ENCODE results near the gene ATP13A3.
"Not testable (repeated sequence)": the region's sequence is repeated elsewhere in the genome, so short reads cannot be mapped to it uniquely, and the experiment has no call there.

ATP13A3 gene

DNA sequence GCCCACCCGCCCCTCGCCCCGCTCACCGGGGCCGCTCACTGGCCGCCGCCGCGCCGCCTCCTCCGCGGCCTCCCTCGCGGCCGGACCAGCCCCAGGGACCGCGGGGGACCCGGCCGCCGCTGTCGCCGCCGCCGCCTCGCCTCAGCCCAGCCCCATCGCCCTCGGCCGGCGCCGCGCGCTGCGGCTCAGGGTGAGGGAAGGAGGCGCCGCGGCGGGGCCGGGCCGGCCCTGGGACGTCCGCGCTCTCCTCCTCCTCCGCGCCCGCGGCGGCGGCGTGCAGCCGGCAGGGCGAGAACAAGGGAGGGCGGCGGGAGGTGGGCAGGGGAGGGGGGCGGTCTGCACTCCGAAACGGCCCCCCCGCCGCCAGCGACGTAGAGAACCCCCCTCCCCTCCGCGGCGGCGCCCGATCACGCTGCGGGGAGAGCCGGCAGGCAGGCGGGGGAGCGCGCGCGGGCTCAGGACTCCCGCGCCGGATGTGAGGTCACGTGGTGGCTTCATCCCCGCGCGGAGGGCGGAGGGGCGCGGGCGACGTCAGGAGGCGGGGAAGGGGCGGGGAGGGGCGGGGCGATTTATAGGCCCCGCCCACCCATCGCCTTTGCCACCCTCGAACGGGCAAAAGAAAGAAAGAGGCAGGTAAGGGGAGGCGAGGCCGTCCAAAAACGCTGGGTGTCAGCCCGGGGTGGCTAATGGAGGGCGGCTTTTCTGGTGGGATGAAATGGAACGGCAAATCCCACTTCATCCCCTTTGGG, at the start of gene ATP13A3:
ATP13A3 (minus strand) TSS at position 463 of the 749 bp plus-strand sequence. CDS start 24,812 bp downstream, outside the sequence.
- Mint-ChIP-seq H3K4me1 (peaks cover 41 to 71% of the 10 kb centered on the region in 2 donors), H3K4me3 (peak within 1 kb of the TSS; percentile 88 to 91)

DNA sequence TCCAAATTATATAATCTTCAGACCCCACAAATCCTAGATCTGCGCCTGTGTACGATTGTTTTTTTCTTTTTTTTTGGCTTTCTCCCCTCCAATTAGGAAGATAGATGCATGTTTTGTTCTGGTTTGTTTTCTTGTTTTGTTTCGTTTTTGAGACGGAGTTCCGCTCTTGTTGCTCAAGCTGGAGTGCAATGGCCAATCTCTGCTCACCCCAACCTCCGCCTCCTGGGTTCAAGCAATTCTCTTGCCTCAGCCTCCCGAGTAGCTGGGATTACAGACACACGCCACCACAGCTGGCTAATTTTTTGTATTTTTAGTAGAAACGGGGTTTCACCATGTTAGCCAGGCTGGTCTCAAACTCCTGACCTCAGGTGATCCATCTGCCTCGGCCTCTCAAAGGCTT, 48.4 kb upstream of the ATP13A3 start:
- H3K4me1 Mint-ChIP-seq; DNase-seq; H3K4me3 Mint-ChIP-seq; H3K27ac Mint-ChIP-seq; ATAC-seq (replicated peaks): not testable (repeated sequence)
- H3K9me3 Mint-ChIP-seq, result peaks cover 14 to 21% of the 10 kb centered on the region in 2 donors
- peaks cover 5 to 13% of the 10 kb centered on the region in 2 donors for H3K27me3 Mint-ChIP-seq
- H3K36me3 Mint-ChIP-seq, result peaks cover 6 to 16% of the 10 kb centered on the region in 2 donors

More for the DNA sequence above, at the start of gene ATP13A3:
- H3K36me3 Mint-ChIP-seq, result peaks cover 2 to 21% of the 10 kb centered on the region in 2 donors
- DNase-seq, result peak; percentile 86
- no peaks in the 10 kb centered on the region for H3K27me3 Mint-ChIP-seq
- peak; percentile 73 to 81 for ATAC-seq (replicated peaks)
- peak within 1 kb of the TSS; percentile 93 for H3K27ac Mint-ChIP-seq
- peaks cover 2 to 6% of the 10 kb centered on the region in 2 donors for H3K9me3 Mint-ChIP-seq

DNA sequence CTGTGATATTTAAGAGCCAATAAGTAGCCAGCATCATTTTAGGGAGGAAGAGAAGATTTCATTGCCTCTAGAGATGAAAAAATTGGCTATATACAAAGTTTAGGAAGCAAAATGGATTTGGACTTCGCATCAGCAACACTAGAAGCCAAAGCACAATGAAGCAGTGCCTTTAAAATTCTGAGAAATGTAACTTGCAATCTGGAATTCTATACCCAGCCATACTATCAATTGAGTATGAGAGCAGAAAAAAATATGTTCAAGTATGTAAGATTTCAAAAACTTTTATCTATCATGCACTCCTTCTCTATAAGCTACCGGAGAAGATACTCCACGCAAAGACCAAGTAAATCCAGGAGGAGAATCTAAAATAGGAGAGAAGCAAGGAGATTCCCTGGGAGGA, 47.4 kb upstream of the ATP13A3 start:
- Mint-ChIP-seq H3K27me3 (peaks cover 5 to 13% of the 10 kb centered on the region in 2 donors), H3K27ac (no peak overlapping the region), H3K9me3 (peaks cover 14 to 21% of the 10 kb centered on the region in 2 donors), H3K36me3 (peaks cover 6 to 16% of the 10 kb centered on the region in 2 donors), H3K4me3 (no peak overlapping the region), H3K4me1 (no peaks in the 10 kb centered on the region)
- no peak for ATAC-seq (replicated peaks)
- no peak for DNase-seq

DNA sequence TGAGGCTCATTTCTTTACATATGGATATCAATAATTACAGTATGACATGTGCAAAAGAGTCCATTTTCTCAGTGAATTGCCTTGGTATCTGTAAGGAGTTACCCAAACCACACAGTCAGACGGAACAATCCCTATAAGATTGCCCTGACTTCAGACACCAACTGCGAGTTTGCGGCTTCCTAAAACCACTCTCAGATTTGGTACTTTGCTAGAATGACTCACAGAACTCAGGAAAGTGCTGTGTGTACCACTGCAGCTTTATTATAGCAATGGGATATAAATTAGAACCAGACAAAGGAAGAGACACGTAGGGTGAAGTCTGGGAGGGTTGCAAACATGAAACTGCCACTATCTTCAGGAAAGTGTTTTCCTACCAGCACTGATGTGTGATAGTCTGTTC, 45.8 kb upstream of the ATP13A3 start:
- no peak overlapping the region for H3K27ac Mint-ChIP-seq
- no peaks in the 10 kb centered on the region for H3K4me1 Mint-ChIP-seq
- no peak for DNase-seq
- H3K4me3 Mint-ChIP-seq, result no peak overlapping the region
- H3K9me3 Mint-ChIP-seq, result peaks cover 14 to 21% of the 10 kb centered on the region in 2 donors
- H3K36me3 Mint-ChIP-seq, result peaks cover 6 to 16% of the 10 kb centered on the region in 2 donors
- no peak for ATAC-seq (replicated peaks)
- H3K27me3 Mint-ChIP-seq, result peaks cover 8 to 18% of the 10 kb centered on the region in 2 donors

DNA sequence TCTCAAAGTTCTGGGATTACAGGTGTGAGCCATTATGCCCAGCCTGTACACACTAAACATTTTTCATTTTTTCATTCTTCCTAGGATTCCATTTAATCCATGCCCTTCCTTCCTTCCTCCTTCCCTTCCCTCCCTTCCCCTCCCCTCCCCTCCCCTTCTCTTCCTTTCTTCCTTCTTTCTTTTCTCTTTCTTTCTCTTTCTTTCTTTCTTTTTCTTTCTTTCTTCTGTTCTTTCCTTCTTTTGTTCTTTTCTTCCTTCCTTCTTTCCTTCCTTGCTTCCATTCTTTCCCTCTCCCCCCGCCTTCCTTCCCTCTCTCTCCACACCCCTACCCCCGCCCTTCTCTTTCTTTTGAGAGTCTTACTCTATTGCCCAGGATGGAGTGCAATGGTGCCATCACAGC, 40.9 kb upstream of the ATP13A3 start:
- no peaks in the 10 kb centered on the region for H3K9me3 Mint-ChIP-seq
- H3K27me3 Mint-ChIP-seq, result peaks cover 6 to 12% of the 10 kb centered on the region in 2 donors
- no peak overlapping the region for H3K4me3 Mint-ChIP-seq
- H3K36me3 Mint-ChIP-seq, result no peaks in the 10 kb centered on the region
- peaks cover 2 to 9% of the 10 kb centered on the region in 2 donors for H3K4me1 Mint-ChIP-seq
- ATAC-seq (replicated peaks) (no peak), DNase-seq (no peak)
- peak overlapping the region; percentile 14 for H3K27ac Mint-ChIP-seq

DNA sequence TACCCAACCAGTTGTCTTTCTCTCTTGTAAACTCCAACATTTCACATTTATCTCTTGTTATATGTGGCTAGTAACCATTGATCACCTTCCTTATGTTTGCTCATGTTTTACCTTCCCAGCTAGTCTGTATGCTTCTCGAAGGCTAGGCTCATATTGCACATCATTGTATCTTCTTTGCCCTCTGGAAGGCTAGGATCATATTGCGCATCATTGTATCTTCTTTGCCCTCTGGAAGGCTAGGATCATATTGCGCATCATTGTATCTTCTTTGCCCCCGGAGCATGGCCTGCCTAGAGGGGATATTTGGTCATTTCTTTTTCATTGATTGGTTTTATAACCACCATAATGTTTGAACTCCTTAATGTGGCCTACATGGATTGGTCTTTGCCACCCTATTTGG, 39.4 kb upstream of the ATP13A3 start:
- Mint-ChIP-seq H3K4me3 (no peak overlapping the region), H3K27me3 (peaks cover 6 to 12% of the 10 kb centered on the region in 2 donors), H3K9me3 (no peaks in the 10 kb centered on the region), H3K27ac (no peak overlapping the region), H3K4me1 (peaks cover 2 to 9% of the 10 kb centered on the region in 2 donors), H3K36me3 (no peaks in the 10 kb centered on the region)
- no peak for DNase-seq
- ATAC-seq (replicated peaks), result no peak

DNA sequence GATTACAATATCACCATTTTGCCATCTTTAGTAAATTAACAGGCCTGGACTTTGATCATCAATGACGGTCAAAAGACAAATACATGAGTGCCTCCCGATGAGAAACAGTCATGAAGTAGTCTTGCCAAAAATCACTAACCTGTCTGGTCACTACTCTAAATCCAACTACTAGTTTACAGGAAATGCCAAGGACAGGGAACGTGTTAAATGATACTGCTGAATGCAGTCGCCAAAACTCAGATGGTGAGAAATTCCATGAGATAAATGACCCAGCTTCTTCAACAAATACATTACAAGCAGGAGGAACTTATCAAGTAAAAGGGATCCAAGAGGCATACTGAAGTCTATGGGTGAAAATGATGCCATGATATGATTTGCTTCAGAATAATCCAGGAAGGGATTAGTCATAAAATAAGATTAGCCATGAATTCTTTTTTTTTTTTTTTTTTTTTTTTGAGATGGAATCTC, 35.8 kb upstream of the ATP13A3 start:
- H3K4me1 Mint-ChIP-seq, result peaks cover 4 to 9% of the 10 kb centered on the region in 2 donors
- H3K4me3 Mint-ChIP-seq, result no peak overlapping the region
- H3K36me3 Mint-ChIP-seq, result no peaks in the 10 kb centered on the region
- ATAC-seq (replicated peaks), result no peak
- peaks cover 5 to 8% of the 10 kb centered on the region in 2 donors for H3K27me3 Mint-ChIP-seq
- no peak for DNase-seq
- H3K9me3 Mint-ChIP-seq, result no peaks in the 10 kb centered on the region
- H3K27ac Mint-ChIP-seq, result no peak overlapping the region

DNA sequence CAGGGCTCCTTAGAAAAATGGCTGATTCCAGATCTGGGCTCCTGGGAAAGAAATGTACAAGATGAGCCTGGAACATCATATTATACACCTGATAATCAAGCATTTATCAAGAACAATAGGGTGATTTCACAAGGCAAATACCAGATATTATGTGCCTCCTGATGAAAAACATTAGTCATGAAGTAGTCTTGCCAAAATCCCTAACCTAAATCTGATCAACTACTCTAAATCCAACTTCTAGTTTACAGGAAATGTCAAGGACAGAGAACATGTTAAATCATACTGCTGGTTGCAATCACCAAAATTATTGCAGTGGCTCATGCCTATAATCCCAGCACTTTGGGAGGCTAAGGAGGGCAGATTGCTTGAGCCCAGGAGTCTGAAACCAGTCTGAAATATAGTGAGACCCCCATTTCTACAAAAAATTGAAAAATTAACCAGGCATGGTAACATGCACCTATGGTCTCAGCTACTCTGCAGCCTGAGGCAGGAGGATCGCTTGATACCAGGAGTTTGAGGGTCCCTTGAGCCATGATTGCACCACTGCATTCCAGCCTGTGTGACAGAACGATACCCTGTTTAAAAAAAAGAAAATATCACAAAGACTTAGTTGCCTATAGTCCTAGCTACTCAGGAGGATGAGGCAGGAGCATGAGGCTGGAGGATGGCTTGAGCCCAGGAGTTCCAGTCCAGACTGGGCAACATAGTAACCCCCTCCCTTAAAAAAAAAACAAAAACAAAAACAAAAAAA, 34.9 kb upstream of the ATP13A3 start:
- H3K4me3 Mint-ChIP-seq, result no peak overlapping the region
- H3K4me1 Mint-ChIP-seq, result peaks cover 2 to 3% of the 10 kb centered on the region in 2 donors
- H3K27ac Mint-ChIP-seq, result no peak overlapping the region
- H3K36me3 Mint-ChIP-seq, result no peaks in the 10 kb centered on the region
- ATAC-seq (replicated peaks), result no peak
- H3K27me3 Mint-ChIP-seq, result peaks cover 8 to 11% of the 10 kb centered on the region in 2 donors
- H3K9me3 Mint-ChIP-seq, result no peaks in the 10 kb centered on the region
- no peak for DNase-seq

DNA sequence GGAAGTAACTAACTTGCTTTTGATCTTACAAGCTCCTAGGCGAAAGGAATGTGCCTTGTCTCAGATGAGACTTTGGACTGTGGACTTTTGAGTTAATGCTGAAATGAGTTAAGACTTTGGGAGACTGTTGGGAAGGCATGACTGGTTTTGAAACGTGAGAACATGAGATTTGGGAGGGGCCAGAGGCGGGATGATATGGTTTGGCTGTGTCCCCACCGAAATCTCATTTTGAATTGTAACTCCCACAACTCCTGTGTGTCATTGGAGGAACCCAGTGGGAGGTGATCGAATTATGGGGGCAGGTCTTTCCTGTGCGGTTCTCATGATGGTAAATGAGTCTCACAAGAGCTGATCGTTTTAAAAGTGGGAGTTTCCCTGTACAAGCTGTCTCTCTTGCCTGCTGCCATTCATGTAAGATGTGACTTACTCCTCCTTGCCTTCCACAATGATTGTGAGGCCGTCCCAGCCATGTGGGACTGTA, 33.9 kb upstream of the ATP13A3 start:
- H3K4me1 Mint-ChIP-seq, H3K27ac Mint-ChIP-seq, H3K4me3 Mint-ChIP-seq, H3K9me3 Mint-ChIP-seq, H3K36me3 Mint-ChIP-seq: not testable (repeated sequence)
- peak in 1 of 2 donors; percentile 55 for ATAC-seq (replicated peaks)
- H3K27me3 Mint-ChIP-seq, result peaks cover 6 to 15% of the 10 kb centered on the region in 2 donors
- DNase-seq, result peak; percentile 9

DNA sequence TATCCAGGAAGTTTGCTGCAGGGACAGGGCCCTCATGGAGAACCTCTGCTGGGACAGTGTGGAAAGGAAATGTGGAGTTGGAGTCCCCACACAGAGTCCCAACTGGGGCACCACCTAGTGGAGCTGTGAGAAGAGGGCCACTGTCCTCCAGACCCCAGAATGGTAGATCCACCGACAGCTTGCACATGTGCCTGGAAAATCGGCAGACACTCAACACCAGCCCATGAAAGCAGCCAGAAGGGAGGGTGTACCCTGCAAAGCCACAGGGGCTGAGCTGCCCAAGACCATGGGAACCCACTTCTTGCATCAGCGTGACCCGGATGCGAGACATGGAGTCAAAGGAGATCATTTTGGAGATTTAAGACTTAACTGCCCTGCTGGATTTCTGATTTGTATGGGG, 33.4 kb upstream of the ATP13A3 start:
- H3K9me3 Mint-ChIP-seq; H3K36me3 Mint-ChIP-seq; H3K4me1 Mint-ChIP-seq; DNase-seq; H3K4me3 Mint-ChIP-seq; H3K27ac Mint-ChIP-seq; ATAC-seq (replicated peaks): not testable (repeated sequence)
- peaks cover 9 to 15% of the 10 kb centered on the region in 2 donors for H3K27me3 Mint-ChIP-seq

DNA sequence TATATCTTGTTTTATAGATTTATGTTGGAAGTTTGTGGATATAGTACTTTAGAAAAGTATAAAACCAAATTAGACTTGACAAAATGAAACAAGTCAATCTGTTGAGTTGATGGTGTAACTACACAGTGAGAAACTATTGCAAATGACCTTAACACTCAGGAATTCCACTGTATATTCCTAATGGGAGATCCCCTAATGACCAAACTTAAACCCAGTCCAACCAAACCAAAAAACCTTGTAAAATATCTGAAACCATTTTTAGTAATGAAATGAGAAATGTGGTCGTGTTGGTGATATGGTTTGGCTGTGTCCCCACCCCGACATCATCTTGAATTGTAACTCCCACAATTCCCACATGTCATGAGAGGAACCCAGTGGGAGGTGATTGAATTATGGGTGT, 31.9 kb upstream of the ATP13A3 start:
- no peak for ATAC-seq (replicated peaks)
- no peak overlapping the region for H3K27ac Mint-ChIP-seq
- no peaks in the 10 kb centered on the region for H3K36me3 Mint-ChIP-seq
- no peaks in the 10 kb centered on the region for H3K9me3 Mint-ChIP-seq
- H3K4me1 Mint-ChIP-seq, result peaks cover 0 to 2% of the 10 kb centered on the region in 2 donors
- DNase-seq, result no peak
- peaks cover 9 to 15% of the 10 kb centered on the region in 2 donors for H3K27me3 Mint-ChIP-seq
- no peak overlapping the region for H3K4me3 Mint-ChIP-seq

DNA sequence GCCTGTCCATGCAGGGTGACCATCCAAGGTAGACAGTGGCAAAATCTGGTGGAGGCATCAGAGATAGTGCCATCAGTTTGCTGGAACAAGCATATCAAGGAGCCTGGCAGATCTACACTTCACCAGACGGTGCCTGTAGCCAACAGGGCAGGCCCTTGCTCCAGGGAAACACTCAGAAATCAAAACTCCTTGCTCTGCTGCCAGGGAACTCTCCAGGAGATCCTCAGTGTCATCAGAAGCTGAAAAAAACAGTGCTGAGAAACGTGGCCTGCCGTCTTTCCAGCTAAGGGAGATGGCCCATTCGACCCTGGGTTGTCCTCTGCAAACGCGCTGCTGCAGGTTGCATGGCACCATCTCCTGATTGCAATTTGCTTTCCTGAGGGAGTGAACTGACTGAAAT, 30.5 kb upstream of the ATP13A3 start:
- no peak overlapping the region for H3K4me3 Mint-ChIP-seq
- DNase-seq (no peak), ATAC-seq (replicated peaks) (no peak)
- H3K27ac Mint-ChIP-seq, result no peak overlapping the region
- H3K27me3 Mint-ChIP-seq, result peaks cover 9 to 15% of the 10 kb centered on the region in 2 donors
- no peaks in the 10 kb centered on the region for H3K36me3 Mint-ChIP-seq
- no peaks in the 10 kb centered on the region for H3K9me3 Mint-ChIP-seq
- H3K4me1 Mint-ChIP-seq, result peaks cover 0 to 2% of the 10 kb centered on the region in 2 donors

DNA sequence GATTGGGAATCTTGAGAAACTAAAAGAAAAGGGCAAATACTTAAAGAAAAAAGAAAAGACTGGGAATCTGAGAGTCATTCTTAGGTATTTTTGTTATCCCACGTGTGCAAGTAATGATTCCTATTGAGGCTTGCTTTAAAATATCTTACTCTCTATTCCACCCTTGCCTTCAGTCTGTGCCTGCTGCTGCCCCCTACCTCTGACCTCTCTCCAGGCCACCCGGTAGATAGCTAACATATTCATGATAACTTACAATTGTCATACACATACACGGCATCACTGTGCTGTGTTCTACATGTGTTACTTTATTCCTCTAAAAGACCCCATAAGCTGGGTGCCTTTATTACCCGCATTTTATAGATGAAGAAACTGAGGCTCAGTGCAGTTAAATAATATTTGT, 27.8 kb upstream of the ATP13A3 start:
- Mint-ChIP-seq H3K4me1 (no peaks in the 10 kb centered on the region), H3K36me3 (no peaks in the 10 kb centered on the region), H3K4me3 (no peak overlapping the region), H3K9me3 (peaks cover 0 to 2% of the 10 kb centered on the region in 2 donors), H3K27ac (no peak overlapping the region), H3K27me3 (peaks cover 9 to 10% of the 10 kb centered on the region in 2 donors)
- ATAC-seq (replicated peaks), result no peak
- DNase-seq, result no peak

DNA sequence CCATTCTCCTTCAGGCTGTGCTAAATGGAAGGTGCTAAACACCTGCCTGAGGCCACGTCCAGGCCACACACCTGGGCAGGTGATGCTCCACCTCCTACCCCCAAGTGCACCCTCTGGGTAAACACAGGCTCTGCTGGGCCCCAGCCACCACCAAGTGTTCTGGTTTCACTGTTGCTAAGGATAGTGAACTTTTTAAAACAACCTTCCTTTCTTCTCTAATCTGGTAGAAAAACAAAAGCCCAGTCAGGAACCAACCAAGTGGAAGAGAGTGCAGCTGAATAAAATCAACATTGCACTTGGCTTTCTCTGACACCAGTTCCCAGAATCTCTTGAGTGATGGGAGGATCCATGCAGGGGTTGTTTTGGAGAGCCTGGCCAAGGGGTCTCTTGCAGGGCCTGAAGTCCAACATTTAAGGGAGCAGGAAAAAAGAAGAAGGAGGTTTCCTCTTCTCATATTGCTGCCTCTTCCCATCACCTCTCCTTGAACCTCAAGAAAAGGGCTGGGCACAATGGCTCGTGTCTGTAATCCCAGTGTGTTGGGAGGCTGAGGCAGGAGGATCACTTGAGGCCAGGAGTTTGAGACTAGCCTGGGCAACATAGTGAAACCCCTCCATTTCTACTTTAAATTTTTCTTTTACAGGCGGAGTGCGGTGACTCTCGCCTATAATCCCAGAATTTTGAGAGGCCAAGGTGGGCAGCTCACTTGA, 26.2 kb upstream of the ATP13A3 start:
- ATAC-seq (replicated peaks) (no peak), DNase-seq (no peak)
- no peaks in the 10 kb centered on the region for H3K4me1 Mint-ChIP-seq
- no peaks in the 10 kb centered on the region for H3K36me3 Mint-ChIP-seq
- H3K4me3 Mint-ChIP-seq, result no peak overlapping the region
- peaks cover 0 to 2% of the 10 kb centered on the region in 2 donors for H3K9me3 Mint-ChIP-seq
- H3K27ac Mint-ChIP-seq, result peak overlapping the region; percentile 69
- peaks cover 9 to 10% of the 10 kb centered on the region in 2 donors for H3K27me3 Mint-ChIP-seq
